Measurements from ENCODE around the gene NKTR.

GRCh38 chr3:42668413-42668760 lies 67.9 kb downstream of the NKTR start:
- no peak for TF ChIP-seq EP300 (IDR thresholded peaks at IDR 0.05)
- no peak for TF ChIP-seq CTCF (IDR thresholded peaks at IDR 0.05)
- TF ChIP-seq POLR2AphosphoS5 (IDR thresholded peaks at IDR 0.05) = no peak

All from suprapubic skin (tissue), 4 donors.